Stimulated activated CD4-positive, alpha-beta T cell treated with anti-CD3 and anti-CD28 coated beads, Interleukin-12 subunit alpha, Interleukin-12 subunit beta, amount 100 ng/mL, for 4 hours (primary cell): Measurements from ENCODE around the gene ZBTB7C.

Experiments
- DNase-seq: peaks from one replicate; pipeline ENCODE4 v3.0.0-alpha.2; 2020

The ZBTB7C gene

GRCh38 chr18:48074929-48075706 is 334.1 kb downstream of the ZBTB7C start:
- no peak for DNase-seq

- no peak for DNase-seq
Measured at GRCh38 chr18:48073211-48073930, 335.8 kb downstream of the ZBTB7C start.

DNA sequence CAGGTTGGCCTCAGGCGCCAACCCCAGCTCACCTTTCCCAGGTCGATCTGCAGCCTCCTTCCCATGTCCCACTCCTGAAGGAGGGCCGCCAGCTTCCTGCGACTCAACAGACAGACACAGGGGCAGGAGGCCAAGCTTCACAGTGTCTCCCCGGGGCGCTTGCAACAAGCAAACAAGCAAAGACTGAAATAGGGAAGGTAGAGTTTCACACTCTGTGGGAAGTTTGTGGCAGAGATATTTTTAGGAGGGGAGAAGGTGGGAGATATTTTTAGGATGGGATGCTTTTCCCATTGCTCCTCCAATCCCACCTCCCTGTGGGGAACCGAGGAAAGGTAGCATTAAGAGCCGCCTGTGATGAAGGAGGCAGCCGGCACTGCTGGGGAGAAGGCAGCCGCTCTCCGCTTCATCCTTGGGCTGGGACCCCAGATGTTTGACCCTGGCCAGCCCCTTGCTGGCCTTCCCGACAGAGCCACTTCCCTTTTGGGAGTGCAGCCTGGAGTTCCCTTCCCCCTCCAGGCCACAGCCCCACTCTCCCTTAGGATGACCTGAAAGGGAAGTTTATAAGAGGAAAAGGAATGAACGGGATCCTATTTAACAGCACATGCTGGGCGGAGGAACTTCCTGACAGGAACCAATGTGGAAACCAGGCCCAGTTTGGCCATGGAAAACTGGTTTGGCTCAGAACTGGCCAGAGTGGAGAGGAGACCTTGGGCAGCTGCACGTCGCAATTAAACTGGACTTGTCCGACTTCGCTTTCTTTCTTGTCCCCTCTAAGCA is 336.6 kb downstream of the ZBTB7C start:
- no peak for DNase-seq

- no peak for DNase-seq
Measured at GRCh38 chr18:48068916-48069445, 340.2 kb downstream of the ZBTB7C start.

DNA sequence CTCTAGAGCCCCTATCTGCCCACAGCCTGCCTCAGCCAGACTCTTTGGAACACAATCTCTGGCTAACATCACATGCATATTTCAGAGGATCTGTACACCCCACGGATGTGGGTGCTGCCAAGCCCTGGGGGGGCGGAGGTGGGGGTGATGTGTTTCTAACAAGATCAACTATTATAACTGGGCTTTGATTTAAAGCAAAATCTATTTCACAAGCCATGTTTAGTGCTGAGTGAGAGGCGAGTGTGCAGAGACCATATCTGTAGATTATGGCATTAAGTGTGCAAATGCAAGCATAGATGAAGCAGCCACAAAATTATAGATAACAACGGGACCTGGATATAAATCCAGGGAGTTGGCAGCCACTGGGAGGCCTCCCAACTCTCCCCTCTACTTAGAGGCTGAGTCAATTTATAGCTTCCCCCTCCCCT is 342.9 kb downstream of the ZBTB7C start:
- no peak for DNase-seq

DNA sequence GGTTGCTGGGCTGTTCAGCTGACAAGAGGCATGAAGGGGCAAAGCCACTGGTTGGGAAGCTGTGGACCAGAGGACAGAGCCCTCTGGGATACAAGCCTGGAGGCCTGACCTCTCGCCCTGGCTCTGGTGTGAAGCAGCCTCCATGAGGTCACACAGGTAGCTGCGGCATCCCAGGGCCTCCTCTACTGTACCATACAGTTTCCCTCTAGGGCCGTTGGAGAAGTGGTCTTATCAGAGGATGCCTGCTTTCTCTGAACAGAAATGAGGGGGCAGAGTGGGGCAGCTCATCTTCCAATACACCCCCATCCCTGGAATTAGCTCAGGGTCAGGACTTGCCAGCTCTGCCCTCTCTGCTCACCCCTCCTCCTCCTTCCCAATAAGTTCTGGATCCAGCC is 343.6 kb downstream of the ZBTB7C start:
- DNase-seq, result no peak

- no peak for DNase-seq
Measured at GRCh38 chr18:48064978-48065600, 344.1 kb downstream of the ZBTB7C start.

DNA sequence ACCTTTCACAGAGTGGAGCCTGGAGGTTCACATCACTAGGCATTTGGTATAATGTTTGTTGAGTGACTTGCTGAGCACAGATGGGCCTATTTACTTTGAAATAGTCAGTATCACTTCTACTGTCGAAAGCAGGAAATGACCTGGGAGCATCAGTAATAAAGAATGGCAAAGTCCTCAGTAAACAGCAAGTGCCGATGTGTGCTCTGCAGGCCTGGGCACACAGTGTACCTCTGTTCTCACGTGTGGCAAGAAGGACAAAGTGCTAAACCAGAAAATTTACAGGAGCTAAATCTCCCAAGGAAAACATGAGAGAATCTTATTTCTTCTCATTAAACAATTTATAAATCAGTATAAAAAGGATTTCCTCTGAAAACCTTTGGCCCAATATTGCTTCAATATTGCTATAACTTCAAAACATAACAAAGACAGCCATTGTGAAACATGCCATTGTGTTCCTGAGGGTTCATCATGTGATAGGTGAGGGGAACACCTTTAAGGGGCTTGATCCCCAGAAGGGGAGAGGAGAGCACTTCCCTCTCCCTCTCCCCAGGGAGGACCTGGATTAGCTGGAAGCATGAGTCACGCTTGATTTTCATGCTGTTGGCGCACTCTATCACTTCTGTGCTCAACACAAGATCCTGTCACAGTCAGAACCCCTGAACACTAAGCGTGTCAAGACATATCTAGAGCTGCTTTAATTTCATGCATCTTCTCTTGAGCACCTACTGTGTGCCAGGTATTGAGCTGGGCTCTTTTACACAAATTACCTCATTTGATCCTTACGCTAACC is 347.2 kb downstream of the ZBTB7C start:
- DNase-seq, result no peak

DNA sequence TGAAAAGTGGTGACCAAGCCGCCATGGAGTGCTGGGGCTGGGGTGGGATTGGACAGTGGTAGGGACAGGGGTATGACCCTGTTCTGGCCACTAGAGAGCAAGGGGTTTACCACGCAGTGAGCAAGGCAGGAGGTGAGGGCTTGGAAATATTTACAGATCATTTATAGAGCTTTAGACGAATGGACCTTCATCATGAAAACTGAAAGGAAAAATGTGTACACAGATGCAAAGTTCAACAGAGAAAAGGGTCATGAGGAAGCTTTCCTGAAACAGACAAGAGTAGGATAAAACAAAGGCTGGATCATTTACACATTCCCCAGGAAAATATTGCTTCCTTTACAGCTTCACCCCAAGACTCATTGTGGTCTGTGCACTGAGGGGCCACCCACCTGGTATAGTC is 348.2 kb downstream of the ZBTB7C start:
- no peak for DNase-seq

GRCh38 chr18:48060346-48060745 is 348.8 kb downstream of the ZBTB7C start:
- no peak for DNase-seq

- DNase-seq, result no peak
Measured at GRCh38 chr18:48059455-48060010, 349.6 kb downstream of the ZBTB7C start.

DNA sequence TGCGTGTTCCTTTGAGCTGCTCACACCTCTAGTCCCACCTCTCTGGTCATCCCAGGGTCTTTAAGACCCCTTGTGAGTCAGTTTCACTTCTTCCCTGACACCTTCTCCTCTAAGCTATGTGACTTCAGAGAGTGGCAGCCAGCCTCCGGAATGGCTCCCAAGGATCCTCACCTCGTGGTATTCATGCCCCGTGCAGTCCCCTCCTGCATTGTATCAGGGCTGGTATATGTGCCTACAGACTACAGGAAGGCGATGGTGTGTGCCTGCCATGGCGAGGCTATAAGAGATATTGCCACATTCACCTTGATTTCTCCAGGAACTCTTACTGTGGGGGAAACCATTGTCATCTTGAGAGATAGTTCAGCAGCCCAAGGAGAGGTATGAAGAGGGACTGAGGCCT is 350.7 kb downstream of the ZBTB7C start:
- DNase-seq, result no peak

- no peak for DNase-seq
Measured at GRCh38 chr18:48057018-48057417, 352.2 kb downstream of the ZBTB7C start.

- no peak for DNase-seq
Measured at GRCh38 chr18:48055351-48055750, 353.8 kb downstream of the ZBTB7C start.

DNA sequence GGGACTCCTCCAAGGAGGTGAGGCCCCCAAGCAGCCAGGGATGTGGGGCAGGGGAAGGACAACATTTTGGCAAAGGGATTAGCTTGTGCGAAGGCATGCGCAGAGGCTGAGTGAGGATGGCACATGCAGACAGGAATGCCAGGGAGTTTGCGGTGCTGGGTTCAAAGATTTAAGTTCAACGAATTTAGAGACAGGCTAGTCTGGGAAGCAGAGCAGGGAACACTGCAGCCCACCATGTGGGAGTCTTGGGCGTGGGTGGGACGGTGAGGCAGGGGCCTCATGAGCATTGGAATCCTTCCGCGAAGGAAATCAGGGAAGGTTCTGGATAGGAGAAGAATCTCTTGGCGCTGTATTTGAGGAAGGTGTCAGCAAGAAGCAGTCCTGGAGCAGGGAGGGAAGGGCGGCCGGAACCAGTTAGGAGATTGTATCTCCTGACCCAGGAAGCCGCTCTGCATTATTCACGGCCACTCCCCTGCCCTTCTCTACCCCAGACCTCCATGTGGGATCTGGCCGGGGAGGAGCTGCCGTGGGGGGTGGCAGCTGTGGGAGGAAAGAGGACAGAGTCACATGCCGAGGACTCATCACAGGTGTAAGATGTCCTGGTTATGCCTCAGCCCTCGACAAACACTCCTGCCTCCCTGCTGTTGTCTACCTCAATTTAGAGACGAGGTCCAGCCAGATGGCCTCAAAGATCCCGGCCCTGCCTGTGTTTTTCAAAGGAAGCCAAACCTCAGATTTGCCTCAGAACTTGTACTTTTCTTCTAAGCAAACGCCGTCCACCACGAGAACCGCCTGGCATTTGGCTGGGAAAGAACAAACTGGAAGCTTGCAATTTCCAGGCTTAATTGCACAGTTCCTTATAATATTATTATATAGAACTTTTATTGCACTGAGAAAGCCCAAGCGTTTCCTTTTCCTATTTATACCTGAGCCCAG is 355.0 kb downstream of the ZBTB7C start:
- no peak for DNase-seq

DNA sequence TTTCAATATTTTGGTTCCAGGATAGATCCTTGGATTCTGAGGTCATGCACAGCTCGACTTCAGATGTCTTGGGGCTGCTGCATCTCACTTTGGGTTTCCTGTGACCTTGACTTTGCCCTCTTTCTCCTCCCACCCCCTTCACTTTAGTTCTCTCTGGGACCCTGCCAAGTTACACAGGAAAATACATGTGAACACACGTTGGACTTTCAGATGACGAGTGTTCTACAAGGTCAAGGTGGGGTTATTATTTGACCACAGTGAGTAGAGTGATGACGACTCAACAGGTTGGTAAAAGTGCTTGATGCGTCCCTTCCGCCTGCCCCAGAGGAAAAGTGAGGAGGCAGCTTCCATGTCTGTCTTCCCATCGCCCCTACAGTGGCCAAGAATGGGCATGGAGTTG is 356.3 kb downstream of the ZBTB7C start:
- no peak for DNase-seq

DNA sequence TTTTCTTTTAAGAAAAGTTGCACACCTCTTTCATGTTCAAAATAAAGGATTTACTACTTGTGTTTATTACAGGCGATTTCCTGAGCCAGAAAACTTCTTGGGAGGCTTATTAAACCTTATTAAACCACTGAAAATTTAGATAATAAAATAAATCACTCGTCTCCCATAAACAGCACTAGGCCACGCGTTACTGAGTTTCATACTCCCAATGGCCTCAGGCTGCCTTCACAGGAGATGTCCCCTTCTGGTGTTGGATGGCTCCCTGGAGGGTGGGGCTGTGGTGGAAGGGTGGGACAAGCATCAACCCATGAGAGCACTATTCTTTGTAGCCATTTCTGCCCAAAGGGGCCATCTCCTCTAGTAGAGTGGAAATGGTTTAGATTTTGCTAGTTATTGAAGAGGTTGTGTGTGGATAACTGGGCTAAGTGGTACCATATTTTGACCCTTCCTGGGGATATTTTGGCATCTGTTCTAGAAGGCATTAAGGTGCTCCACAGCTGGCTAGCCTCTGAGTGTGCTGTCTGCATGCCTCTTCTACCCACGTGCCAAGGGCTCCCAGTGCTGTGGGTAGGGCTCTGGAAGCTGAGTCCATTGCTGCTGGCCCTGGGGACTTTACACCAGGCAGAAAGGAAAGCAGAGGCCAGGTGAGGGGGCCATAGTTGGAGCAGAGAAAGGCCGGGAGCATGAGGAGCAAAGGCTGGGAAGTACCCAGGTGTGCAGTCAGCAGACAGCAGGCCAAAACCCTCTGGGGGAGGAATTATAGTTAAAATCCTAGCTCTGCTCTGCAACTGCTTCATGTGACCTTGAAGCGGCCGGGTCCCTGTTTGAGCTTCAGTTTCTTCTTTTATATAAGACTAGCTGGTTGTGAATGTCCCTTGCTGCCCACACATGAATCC is 357.0 kb downstream of the ZBTB7C start:
- no peak for DNase-seq

- DNase-seq, result no peak
Measured at GRCh38 chr18:48050176-48050575, 359.0 kb downstream of the ZBTB7C start.

DNA sequence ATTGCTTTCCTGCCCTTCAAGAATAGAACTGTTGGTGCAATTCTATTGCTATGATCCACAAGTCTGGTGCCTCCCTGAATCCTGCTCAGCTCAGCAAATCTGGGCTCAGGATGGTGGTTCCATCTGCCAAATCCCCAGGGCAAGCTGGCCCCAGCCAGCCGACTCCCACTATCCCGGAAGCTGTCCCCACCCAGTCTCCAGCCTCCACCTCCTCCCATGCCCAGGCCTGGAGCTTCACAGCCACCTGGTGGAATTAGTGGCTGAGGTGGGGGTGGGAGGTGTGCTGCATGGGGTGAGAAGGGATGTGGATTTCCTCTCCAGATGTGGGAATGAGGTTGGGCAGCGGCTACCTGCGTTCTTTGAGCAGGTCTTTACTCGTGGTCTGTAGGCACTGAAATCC is 359.4 kb downstream of the ZBTB7C start:
- no peak for DNase-seq

DNA sequence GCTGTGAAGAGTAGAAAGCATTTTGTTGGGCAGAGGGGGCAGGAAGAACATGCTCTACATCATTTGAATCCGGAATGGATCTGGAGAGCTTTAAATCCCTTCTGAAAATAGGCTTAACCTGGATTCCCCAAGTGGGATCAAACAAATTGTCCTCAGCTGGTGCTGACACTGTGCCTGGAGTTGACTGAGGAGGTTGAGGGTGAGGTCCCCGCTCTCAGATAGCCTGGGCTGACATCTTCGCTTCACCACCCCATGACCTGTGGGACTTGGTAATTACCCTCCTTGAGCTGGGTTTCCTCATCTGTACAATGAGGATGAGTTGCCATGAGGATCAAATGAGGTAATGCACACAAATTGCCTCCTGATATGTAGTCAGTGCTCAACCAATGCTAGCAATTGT is 360.9 kb downstream of the ZBTB7C start:
- no peak for DNase-seq
